Astrocyte of the cerebellum (primary cell): Measurements from ENCODE around the gene FLNB.

Source experiments
- DNase-seq: peaks from one replicate; pipeline ENCODE4 v3.0.0-alpha.2; 2011; ENCODE audit warnings: low read depth
- H3K4me3 ChIP-seq: 2 replicates; pipeline ENCODE4 v1.5.1; 2011; ENCODE audit warnings: mild to moderate bottlenecking, low read depth, low read length, moderate library complexity
- in situ Hi-C: cut with HindIII; loops from 2 replicates; pipeline ENCODE4 v1.10.0; 2017; ENCODE audit warnings: low sequenced_read_pairs
- TF ChIP-seq, protein P1 (sequence below): IDR thresholded peaks from 2 replicates; pipeline ENCODE4 v1.5.1; 2012; ENCODE audit warnings: low read length, low read depth, moderate library complexity, mild to moderate bottlenecking; ENCODE audit errors: missing control alignments

The FLNB gene

GRCh38 chr3:58153371-58153770 lies 145.1 kb downstream of the FLNB start:
- in situ Hi-C loops: loop anchor here (10.0 to 25.0 kb wide), 2 partner anchors 59 to 141 kb away; partner anchors contain the start of gene FLNB
- DNase-seq: no peak
- no peak overlapping the region for H3K4me3 ChIP-seq
- TF ChIP-seq, protein P1, sequence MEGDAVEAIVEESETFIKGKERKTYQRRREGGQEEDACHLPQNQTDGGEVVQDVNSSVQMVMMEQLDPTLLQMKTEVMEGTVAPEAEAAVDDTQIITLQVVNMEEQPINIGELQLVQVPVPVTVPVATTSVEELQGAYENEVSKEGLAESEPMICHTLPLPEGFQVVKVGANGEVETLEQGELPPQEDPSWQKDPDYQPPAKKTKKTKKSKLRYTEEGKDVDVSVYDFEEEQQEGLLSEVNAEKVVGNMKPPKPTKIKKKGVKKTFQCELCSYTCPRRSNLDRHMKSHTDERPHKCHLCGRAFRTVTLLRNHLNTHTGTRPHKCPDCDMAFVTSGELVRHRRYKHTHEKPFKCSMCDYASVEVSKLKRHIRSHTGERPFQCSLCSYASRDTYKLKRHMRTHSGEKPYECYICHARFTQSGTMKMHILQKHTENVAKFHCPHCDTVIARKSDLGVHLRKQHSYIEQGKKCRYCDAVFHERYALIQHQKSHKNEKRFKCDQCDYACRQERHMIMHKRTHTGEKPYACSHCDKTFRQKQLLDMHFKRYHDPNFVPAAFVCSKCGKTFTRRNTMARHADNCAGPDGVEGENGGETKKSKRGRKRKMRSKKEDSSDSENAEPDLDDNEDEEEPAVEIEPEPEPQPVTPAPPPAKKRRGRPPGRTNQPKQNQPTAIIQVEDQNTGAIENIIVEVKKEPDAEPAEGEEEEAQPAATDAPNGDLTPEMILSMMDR: no peak

GRCh38 chr3:58154626-58155449 lies 146.6 kb downstream of the FLNB start:
- in situ Hi-C loops: loop anchor here (10.0 to 25.0 kb wide), 2 partner anchors 60 to 143 kb away; partner anchors contain the start of gene FLNB
- DNase-seq: no peak
- H3K4me3 ChIP-seq: no peak overlapping the region
- TF ChIP-seq, protein P1: no peak

DNA sequence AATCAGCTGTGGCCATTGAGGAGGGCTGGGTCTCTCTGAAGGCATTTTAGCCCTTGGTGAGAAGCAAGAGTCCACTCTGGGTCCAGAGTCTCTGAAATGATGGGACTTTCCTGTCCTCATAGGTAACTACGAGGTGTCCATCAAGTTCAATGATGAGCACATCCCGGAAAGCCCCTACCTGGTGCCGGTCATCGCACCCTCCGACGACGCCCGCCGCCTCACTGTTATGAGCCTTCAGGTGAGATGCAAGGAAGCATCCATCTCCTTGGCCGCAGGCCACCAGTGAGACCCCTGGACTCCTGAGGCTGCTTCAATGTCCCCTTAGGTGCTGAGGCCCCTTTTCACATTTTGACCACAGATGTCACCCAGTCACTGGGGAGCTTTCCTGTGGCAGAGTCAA lies 147.6 kb downstream of the FLNB start:
- in situ Hi-C loops: loop anchor here (10.0 to 25.0 kb wide), 2 partner anchors 61 to 144 kb away; partner anchors contain the start of gene FLNB
- TF ChIP-seq, protein P1: no peak
- no peak overlapping the region for H3K4me3 ChIP-seq
- DNase-seq: no peak

DNA sequence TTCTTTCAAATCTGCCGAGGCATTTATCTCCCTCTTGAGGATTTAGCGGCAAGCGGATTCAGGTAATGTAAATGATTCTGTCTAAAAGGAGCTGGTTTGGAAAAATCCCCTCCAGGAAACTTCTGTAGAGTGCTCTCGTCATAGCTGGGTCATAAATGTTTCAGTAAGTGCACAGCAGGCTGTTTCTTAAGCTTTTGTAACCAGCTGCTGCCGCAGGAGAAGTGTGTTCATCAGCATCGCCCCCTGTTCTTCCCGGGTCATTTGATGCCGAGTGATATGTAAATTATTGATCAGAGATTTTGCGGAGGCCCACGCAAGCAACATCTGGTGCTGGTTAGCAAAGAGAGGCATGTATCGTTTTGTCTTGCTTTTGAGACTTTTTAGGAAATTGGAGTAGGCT lies 149.5 kb downstream of the FLNB start:
- TF ChIP-seq, protein P1: no peak
- in situ Hi-C loops: loop anchor here (10.0 to 25.0 kb wide), 2 partner anchors 63 to 145 kb away; partner anchors contain the start of gene FLNB
- DNase-seq: no peak
- no peak overlapping the region for H3K4me3 ChIP-seq

DNA sequence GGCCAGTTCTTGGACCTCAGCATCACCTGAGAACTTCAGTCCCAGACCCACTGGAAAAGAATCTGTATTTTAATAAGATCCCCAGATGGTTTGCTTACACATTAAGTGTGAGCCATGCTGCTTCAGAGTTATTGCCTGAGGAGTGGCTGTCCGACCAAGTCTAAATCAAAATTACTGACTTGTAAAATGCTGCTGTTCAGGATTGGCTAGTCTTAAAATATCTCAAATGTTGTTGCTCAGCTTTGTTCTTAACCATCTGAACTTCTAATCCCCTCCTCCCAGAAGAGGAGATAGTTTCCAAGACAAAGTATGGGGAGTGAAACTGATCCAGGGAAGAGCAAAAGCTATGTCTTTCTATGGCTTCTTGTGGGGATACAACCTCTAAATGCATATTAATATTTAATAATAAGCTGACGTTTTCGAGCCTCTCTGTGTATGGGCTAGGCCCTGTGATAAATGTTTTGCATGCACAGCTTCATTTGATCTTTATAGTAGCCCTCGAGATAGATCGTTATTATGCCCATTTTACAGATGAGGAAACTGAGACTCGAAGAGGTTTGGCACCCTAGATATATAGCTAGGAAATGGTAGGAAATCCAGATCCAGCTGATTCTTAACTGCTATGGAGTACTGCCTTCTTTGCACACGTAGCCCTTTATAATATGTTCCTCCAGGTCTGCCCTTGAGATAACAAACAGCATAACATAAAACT lies 150.4 kb downstream of the FLNB start:
- in situ Hi-C loops: loop anchor here (10.0 to 25.0 kb wide), 2 partner anchors 64 to 146 kb away; partner anchors contain the start of gene FLNB
- no peak for DNase-seq
- TF ChIP-seq, protein P1: no peak
- H3K4me3 ChIP-seq: no peak overlapping the region

DNA sequence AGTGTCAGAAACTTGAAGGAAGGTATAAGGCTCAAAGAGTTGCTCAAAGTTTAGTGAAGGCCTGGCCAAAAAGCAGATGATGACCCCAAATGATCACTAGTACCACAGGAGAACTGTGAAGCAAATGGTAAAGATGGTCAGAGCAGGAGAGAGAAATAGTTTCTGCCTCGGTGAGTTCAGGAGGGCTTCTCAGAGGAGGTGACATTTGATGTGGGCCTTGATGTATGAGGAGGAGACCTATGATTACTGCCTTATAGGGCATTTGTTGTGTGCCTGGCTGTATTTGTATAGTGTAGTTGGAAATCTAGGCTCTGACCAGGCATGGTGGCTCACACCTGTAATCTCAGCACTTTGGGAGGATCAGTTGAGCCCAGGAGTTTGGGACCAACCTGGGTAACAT lies 152.2 kb downstream of the FLNB start:
- in situ Hi-C loops: loop anchor here (10.0 to 25.0 kb wide), 2 partner anchors 148 to 216 kb away; partner anchors contain the start of gene FLNB
- TF ChIP-seq, protein P1: no peak
- no peak for DNase-seq
- H3K4me3 ChIP-seq: no peak overlapping the region
